ENCODE data around the gene GRAMD1C.
A peak's percentile ranks its signal among the peaks of the same experiment; 100 is the strongest.

Gene GRAMD1C

DNA sequence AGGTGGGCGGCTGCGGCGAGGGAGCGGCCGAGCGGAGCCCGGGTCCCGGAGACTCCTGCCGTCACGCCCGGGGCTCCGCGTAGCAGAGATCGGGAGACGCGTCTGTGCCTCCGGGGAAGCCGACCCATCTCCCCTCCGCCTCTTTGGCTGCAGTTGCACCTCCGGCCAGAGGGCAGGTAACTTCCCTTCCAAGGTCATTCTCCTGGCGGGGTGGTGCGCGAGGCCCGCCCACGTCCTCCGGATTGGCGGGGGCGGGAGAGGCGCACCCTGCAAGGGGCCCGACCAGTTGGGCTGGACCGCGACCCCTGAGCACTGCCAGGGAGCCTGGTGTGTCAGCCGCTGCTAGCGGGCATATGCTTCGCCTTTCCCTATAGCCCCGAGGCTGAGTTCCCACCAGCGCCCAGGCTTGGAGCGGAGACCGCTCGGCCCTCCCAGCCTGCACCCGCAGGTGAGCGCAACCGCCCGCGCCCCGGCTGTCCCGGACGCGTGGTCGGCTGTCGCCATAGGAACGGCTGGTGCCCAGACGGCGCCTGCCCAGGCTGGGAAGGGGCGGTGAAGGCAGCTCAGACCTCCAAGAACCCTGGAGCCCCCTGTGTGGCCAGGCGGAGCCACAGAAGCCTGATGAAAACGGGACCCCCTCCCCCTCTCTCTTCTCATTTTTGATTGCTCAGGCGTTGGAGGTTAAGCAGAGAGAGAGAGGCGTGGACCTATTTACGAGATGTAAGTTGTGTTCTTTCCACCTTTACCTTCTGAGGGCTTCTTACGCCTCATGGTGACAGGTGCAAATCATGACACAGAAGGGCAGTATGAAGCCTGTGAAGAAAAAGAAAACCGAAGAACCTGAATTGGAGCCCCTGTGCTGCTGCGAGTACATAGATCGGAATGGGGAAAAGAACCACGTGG, 109.7 kb downstream of the GRAMD1C start:
- TF ChIP-seq L3MBTL2 (conservative IDR thresholded peaks at IDR 0.05) (peak; percentile 60), SUZ12 (IDR thresholded peaks at IDR 0.05) (no peak), HDGF (IDR thresholded peaks at IDR 0.05; ENCODE audit: borderline replicate concordance) (no peak)
- ChIA-PET POLR2A (no interaction called here), CTCF (no interaction called here)
- DNase-seq (ENCODE audit: extremely low spot score) = peak; percentile 55

GRCh38 chr3:113952921-113953320, 114.3 kb downstream of the GRAMD1C start:
- no peak for DNase-seq (ENCODE audit: extremely low spot score)
- ChIA-PET CTCF (no interaction called here), POLR2A (no interaction called here)
- TF ChIP-seq HDGF (IDR thresholded peaks at IDR 0.05; ENCODE audit: borderline replicate concordance) (no peak), CTBP1 (IDR thresholded peaks at IDR 0.05; ENCODE audit: borderline replicate concordance) (no peak)

DNA sequence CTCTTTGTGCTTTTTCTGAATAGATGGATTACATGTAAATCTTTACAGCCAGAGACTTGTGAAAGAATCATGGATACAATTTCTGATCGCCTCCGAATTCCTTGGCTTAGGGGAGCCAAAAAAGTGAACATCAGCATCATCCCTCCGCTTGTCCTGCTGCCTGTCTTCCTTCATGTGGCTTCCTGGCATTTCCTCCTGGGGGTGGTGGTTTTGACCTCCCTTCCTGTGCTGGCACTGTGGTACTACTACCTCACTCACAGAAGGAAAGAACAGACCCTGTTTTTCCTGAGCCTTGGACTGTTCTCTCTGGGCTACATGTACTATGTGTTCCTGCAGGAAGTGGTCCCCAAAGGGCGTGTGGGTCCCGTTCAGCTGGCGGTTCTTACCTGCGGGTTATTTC, 115.1 kb downstream of the GRAMD1C start:
- no peak for DNase-seq (ENCODE audit: extremely low spot score)
- POLR2A ChIA-PET = no interaction called here
- CTCF ChIA-PET = no interaction called here
- TF ChIP-seq, protein P1, sequence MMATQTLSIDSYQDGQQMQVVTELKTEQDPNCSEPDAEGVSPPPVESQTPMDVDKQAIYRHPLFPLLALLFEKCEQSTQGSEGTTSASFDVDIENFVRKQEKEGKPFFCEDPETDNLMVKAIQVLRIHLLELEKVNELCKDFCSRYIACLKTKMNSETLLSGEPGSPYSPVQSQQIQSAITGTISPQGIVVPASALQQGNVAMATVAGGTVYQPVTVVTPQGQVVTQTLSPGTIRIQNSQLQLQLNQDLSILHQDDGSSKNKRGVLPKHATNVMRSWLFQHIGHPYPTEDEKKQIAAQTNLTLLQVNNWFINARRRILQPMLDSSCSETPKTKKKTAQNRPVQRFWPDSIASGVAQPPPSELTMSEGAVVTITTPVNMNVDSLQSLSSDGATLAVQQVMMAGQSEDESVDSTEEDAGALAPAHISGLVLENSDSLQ (IDR thresholded peaks at IDR 0.05) = no peak
- no peak for TF ChIP-seq SUZ12 (IDR thresholded peaks at IDR 0.05)

- POLR2A ChIA-PET = no interaction called here
Measured at GRCh38 chr3:113954091-113954685, 115.6 kb downstream of the GRAMD1C start.

GRCh38 chr3:113963879-113964278, 125.3 kb downstream of the GRAMD1C start:
- ChIA-PET CTCF (no interaction called here), POLR2A (no interaction called here)
- no peak for DNase-seq (ENCODE audit: extremely low spot score)
- TF ChIP-seq BHLHE40 (IDR thresholded peaks at IDR 0.05; ENCODE audit: borderline replicate concordance) (no peak), TARDBP (IDR thresholded peaks at IDR 0.05) (no peak), FOXM1 (IDR thresholded peaks at IDR 0.05; ENCODE audit: borderline replicate concordance) (no peak), FOXK2 (IDR thresholded peaks at IDR 0.05) (no peak), SUZ12 (IDR thresholded peaks at IDR 0.05) (no peak), FOXA1 (IDR thresholded peaks at IDR 0.05) (no peak), HDGF (IDR thresholded peaks at IDR 0.05; ENCODE audit: borderline replicate concordance) (no peak), CTBP1 (IDR thresholded peaks at IDR 0.05; ENCODE audit: borderline replicate concordance) (no peak), ELF4 (IDR thresholded peaks at IDR 0.05) (no peak), SP1 (IDR thresholded peaks at IDR 0.05) (no peak), LEF1 (IDR thresholded peaks at IDR 0.05; ENCODE audit: borderline replicate concordance) (no peak), ARNT (IDR thresholded peaks at IDR 0.05) (no peak), ZNF384 (IDR thresholded peaks at IDR 0.05) (no peak)
- TF ChIP-seq, protein P1 (IDR thresholded peaks at IDR 0.05) = no peak

More at GRCh38 chr3:113954091-113954685, 115.6 kb downstream of the GRAMD1C start:
- TF ChIP-seq L3MBTL2 (conservative IDR thresholded peaks at IDR 0.05) (no peak), ARNT (IDR thresholded peaks at IDR 0.05) (no peak), SP1 (IDR thresholded peaks at IDR 0.05) (no peak), TARDBP (IDR thresholded peaks at IDR 0.05) (no peak), HDGF (IDR thresholded peaks at IDR 0.05; ENCODE audit: borderline replicate concordance) (no peak), SUZ12 (IDR thresholded peaks at IDR 0.05) (no peak), ZNF384 (IDR thresholded peaks at IDR 0.05) (no peak), FOXA1 (IDR thresholded peaks at IDR 0.05) (no peak), NFRKB (IDR thresholded peaks at IDR 0.05) (no peak), ELF4 (IDR thresholded peaks at IDR 0.05) (no peak), FOXK2 (IDR thresholded peaks at IDR 0.05) (no peak), FOXM1 (IDR thresholded peaks at IDR 0.05; ENCODE audit: borderline replicate concordance) (no peak), LEF1 (IDR thresholded peaks at IDR 0.05; ENCODE audit: borderline replicate concordance) (no peak)
- TF ChIP-seq, protein P1 (IDR thresholded peaks at IDR 0.05) = no peak
- CTCF ChIA-PET = no interaction called here
- no peak for DNase-seq (ENCODE audit: extremely low spot score)

- no peak for TF ChIP-seq FOXA1 (IDR thresholded peaks at IDR 0.05)
- no peak for TF ChIP-seq HDGF (IDR thresholded peaks at IDR 0.05; ENCODE audit: borderline replicate concordance)
- TF ChIP-seq FOXK2 (IDR thresholded peaks at IDR 0.05) = no peak
- TF ChIP-seq ARNT (IDR thresholded peaks at IDR 0.05) = no peak
- TF ChIP-seq SUZ12 (IDR thresholded peaks at IDR 0.05) = no peak
- no peak for TF ChIP-seq NFRKB (IDR thresholded peaks at IDR 0.05)
- TF ChIP-seq SP1 (IDR thresholded peaks at IDR 0.05) = no peak
- no peak for TF ChIP-seq ELF4 (IDR thresholded peaks at IDR 0.05)
- no peak for TF ChIP-seq FOXM1 (IDR thresholded peaks at IDR 0.05; ENCODE audit: borderline replicate concordance)
- no peak for TF ChIP-seq BHLHE40 (IDR thresholded peaks at IDR 0.05; ENCODE audit: borderline replicate concordance)
- no peak for TF ChIP-seq ZNF384 (IDR thresholded peaks at IDR 0.05)
- TF ChIP-seq, protein P1 (IDR thresholded peaks at IDR 0.05) = no peak
- TF ChIP-seq LEF1 (IDR thresholded peaks at IDR 0.05; ENCODE audit: borderline replicate concordance) = no peak
- TF ChIP-seq L3MBTL2 (conservative IDR thresholded peaks at IDR 0.05) = no peak
- no peak for TF ChIP-seq CTBP1 (IDR thresholded peaks at IDR 0.05; ENCODE audit: borderline replicate concordance)
- no peak for TF ChIP-seq TARDBP (IDR thresholded peaks at IDR 0.05)
- ChIA-PET CTCF (interaction anchor here (0.6 kb wide), 1 partner anchor 230 kb away, joined by 3 read pairs; no protein-coding TSS in a partner anchor), POLR2A (no interaction called here)
- DNase-seq (ENCODE audit: extremely low spot score) = no peak
Measured at GRCh38 chr3:113966172-113966571, 127.6 kb downstream of the GRAMD1C start.
